NCI-H2227 (cell line): ENCODE data around the gene ZC3H12C.

Source experiments
- DNase-seq: peaks from one replicate; lab custom pipeline; 2025; ENCODE audit not compliant: unreplicated experiment; lab: John Stamatoyannopoulos, UW

The ZC3H12C gene

GRCh38 chr11:110076371-110076965 is 16.7 kb upstream of the ZC3H12C start:
- no peak for DNase-seq

- no peak for DNase-seq
Measured at GRCh38 chr11:110077346-110077745, 15.8 kb upstream of the ZC3H12C start.

GRCh38 chr11:110077831-110078325 is 15.3 kb upstream of the ZC3H12C start:
- DNase-seq: no peak

GRCh38 chr11:110078923-110079544 is 14.2 kb upstream of the ZC3H12C start:
- no peak for DNase-seq

- DNase-seq: no peak
Measured at GRCh38 chr11:110079726-110080125, 13.5 kb upstream of the ZC3H12C start.

GRCh38 chr11:110081462-110082376 is 11.5 kb upstream of the ZC3H12C start:
- no peak for DNase-seq

- DNase-seq: no peak
Measured at GRCh38 chr11:110082899-110083298, 10.3 kb upstream of the ZC3H12C start.

- DNase-seq: no peak
Measured at GRCh38 chr11:110085255-110085838, 7.8 kb upstream of the ZC3H12C start.

- no peak for DNase-seq
Measured at GRCh38 chr11:110086892-110087309, 6.3 kb upstream of the ZC3H12C start.

- no peak for DNase-seq
Measured at GRCh38 chr11:110087812-110088534, 5.2 kb upstream of the ZC3H12C start.

- DNase-seq: no peak
Measured at GRCh38 chr11:110088535-110089344, 4.5 kb upstream of the ZC3H12C start.

GRCh38 chr11:110089617-110090282 is 3.4 kb upstream of the ZC3H12C start:
- DNase-seq: no peak

GRCh38 chr11:110090466-110091026 is 2.6 kb upstream of the ZC3H12C start:
- DNase-seq: no peak

- peak; percentile 40 for DNase-seq
Measured at GRCh38 chr11:110092111-110092514, 1.1 kb upstream of the ZC3H12C start.

- DNase-seq: peak; percentile 41
Measured at GRCh38 chr11:110093407-110094297, 460 bp downstream of the ZC3H12C start.

- no peak for DNase-seq
Measured at GRCh38 chr11:110094298-110095285, 1.4 kb downstream of the ZC3H12C start.

GRCh38 chr11:110095554-110095953 is 2.4 kb downstream of the ZC3H12C start:
- no peak for DNase-seq
